HG03025 (cell line): Measurements from ENCODE around the gene DENND1A.
"Not testable (repeated sequence)": the region's sequence is repeated elsewhere in the genome, so short reads cannot be mapped to it uniquely, and the experiment has no call there.

Experiments used
- ATAC-seq: cut with Tn5 transposase; IDR thresholded peaks from one replicate; pipeline ENCODE4 v1.9.1; 2021; ENCODE audit warnings: mild to moderate bottlenecking, moderate library complexity; ENCODE audit not compliant: unreplicated experiment, low FRiP score

Gene DENND1A

DNA sequence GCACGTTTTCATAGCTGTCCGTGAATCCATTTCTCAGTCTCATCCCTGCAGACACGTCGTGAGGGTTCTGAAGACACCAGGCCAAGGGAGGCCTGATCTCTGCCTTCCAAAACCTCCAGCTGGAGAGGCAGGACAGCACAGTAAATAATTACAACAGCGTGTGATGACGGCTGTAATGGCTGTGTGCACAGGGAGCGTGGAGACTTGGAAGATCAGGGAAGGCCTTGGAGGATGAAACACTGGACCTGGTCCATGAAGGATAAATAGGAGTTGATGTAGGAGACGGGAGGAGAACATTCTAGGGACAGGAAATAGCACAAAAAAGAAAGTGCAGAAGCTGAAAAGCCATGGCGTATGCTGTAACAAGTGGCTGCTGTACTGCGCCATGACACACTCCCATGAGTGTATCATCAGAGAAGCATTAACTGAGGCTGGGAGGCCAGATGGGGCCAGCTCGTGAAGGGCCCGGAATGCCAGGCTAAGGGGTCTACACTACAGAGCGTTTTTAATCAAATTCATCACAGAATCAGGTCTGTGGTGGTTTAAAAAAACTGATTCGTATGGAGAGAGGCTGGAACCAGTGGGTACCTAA is 476.8 kb downstream of the DENND1A start:
- ATAC-seq: no peak

DNA sequence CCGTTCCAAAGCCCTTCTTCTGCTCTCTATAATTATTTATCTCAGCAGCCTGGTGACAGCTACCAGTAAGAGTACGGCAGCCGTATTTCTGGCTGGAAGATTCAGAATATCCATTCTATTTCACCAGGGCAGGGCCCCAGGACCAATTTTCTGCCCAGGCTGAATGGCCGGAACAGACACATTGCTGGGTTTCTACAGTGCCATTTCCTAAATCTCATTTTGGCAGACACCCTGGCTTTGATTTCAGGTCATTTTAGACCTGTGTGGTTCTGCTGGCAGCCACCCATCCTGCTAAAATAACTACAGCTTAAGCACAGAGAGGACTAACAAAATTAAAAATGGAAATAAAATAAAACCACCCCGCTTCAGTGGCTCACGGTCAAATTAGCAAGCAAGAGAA is 478.9 kb downstream of the DENND1A start:
- no peak for ATAC-seq

DNA sequence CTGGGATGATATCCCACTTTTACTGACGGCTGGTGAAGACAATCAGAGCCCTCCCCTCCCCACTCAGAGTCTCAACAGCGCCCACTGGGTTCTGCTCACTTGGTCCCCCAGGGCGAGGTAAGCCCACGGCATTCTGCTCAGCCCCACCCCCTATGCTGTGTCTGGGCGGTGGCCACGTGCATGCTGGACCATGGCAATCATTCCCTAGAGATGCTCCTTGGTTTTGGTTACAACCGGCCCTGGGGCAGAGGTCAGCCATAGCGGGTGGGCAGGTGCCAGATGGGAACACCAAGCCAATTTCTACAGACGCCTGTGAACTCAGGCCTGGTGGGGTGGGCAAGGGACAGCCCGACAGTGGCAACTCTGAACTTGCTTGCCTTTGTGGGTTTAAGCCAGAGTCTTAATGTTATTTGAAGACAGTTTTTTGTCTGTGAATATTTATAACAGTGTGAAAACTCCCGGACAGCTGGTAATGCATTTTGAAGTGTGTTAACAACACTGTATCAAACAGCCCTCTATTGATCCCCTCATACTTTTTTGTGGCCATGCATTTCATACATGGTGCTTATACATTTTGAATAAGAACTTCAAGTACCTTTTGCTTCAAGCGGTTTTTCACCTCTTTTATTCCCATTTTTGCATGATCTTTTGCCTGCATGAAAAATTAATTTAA is 479.7 kb downstream of the DENND1A start:
- no peak for ATAC-seq

DNA sequence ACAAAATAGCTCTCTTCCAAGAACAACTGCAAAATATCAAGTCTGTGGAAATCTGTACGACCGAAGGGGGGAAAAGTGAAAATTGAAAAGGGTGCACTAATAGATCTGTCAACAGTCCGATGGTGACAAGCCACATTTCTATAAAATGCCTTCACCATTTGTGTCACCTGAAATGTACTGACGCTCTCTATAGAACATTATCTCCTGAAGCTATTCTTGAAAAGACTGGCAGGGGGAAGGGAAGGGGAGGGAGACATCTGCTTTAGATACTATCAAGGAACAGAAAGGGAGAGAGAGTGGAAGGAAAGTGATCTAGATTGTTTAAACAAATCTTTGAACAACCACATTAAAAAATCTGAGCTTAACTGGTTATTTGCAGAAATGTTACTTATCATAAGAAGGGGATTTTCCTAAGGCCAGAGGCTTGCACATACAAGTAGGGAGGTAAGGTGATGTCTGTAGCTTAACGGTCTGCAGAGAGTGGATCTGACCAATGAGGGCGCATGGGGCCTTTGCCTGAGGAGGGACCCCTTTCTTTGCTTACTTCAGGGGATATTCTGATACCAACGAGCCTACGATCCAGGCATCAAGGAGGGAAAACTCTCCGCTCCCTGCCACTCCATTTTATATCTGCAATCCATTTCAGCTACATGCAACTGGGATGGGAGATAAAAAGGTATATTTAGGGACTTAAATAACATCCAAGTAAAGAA is 481.8 kb downstream of the DENND1A start:
- no peak for ATAC-seq

DNA sequence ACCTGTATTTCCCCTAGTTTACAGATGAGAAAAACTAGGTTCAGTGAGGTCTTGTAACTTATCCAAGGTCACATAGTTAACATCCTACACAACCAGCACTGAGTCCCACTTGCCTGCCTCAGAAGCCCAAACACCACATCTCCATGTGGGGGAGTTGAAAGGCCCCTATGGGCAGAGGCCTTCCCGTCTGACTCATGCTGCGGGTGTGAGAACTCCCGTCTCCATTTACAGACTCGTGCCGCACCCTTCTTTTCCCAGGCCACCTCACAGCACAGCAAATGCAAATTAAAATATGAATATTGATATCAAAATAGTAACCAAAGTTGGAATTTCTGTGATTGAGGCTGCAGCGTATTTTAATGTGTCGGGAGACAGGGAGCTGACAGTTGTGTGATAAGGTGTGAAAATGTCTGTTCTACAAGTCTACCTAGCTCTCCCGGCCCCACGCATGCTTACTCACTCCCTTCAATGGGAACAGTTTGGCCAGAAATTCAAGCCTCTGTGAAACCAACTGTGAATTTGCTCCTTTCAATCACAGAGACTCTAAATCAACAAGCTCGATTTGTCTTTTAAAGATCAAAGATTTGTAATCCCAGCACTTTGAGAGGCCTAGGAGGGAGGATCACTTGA is 483.8 kb downstream of the DENND1A start:
- no peak for ATAC-seq

DNA sequence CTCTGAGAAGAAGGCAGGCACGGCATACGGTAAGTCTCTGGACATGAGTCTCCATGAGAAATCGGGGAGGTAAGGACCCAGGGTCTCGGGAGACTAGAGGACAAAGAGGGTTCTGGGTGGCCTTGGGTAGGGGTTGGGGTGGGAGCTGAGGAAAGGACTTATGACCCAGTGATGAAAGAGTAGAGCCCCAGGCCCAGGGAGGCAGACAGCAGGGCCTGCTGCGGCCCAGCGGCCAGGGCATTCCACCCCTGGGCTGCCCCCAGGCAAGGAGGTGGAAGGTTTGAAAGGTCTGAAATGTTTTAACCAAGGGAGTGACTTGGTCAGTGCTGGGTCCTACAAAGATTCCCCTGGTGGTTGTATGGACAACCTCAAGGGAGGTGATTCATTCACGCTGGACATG is 484.8 kb downstream of the DENND1A start:
- no peak for ATAC-seq

DNA sequence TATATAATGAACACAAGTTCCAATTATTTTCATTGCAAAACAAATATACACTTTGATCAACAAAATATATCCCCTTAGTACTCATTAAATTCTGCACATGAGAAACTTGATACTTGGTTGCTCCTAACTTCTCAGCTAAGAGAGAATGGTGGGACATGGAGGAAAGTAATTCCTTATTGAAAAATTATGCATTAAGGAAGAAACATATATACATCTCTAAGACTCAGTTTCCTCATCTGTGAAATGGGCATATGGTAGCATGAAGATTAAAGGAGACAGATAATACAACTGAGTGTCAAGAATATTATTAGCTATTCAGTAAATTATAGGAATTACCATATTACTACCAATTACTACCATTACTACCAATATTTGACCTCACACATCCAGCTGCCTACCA is 488.2 kb downstream of the DENND1A start:
- no peak for ATAC-seq

DNA sequence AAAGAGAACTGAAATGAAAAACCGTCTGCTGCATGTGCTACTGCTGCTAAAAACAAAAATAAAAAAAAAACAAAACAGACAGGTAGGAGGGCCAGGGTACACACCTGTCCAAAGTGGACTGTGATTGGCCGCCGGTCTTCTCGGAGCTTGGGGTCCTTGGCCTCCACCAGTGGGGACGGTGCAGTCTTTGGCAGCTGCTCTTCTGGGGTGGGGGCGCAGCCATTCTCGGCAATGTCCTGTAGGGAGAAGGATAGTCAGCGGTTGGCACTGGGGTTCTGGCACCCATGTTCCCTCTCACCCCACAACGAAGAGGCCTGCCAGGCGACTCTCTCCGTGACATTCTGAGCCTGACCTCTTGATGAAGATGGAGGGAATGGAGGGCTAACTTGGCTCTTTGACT is 489.7 kb downstream of the DENND1A start:
- no peak for ATAC-seq

DNA sequence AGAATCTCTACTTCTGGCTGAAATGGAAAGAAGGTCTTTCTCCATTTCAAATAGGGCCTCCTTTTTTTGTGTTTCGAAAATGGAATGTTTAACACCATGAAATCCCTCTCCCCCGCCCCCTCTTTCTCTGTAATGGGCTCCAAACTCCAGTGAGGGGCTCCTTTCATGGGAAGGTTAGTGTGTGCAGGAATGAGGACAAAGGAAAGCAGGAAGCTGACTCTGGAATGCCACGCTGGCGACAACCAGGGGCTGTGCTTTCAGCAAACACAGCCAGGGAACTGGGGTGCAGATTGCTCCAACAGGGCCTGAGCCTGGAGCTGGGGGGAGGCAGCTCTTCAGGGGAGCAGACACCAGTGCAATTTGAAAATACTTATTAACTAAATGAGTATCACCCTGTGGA is 491.1 kb downstream of the DENND1A start:
- no peak for ATAC-seq

DNA sequence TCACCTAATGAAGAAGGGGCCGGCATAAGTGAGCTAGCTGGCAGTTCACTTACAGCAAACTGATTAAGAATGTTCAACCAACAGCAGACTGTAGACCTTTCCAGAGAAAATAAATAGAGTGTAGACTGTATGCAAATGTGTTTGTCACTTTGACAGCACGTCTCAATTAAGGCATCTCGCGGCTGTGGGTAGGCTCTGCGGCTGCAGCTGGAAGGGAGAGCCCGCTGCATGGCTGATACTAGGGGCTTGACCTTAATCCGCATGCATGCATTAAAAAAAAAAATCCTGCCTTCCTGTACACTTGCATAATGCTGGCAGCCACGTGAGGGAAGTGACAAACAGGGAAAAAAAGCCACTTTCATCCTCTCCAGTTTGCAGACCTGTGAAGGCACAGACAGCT is 491.6 kb downstream of the DENND1A start:
- ATAC-seq: no peak

DNA sequence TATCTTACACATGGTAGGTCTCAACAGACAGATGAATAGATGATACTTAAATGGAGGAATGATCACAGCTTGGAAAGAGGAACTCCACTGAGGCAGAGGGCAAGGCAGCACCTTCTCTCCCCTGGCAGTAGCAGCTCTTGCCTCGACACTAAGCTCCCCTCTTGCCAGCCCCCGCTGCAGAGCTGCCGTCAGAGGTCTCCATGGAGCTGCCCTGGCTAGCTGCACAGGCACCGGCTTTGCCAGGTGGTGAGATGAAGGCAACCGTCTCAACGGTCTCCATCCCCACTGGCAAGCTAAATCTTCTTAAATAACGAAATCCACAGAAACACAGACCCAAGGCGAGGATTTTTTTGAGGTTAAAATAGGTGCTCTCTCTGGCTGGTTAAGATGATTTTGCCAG is 492.7 kb downstream of the DENND1A start:
- ATAC-seq: no peak

DNA sequence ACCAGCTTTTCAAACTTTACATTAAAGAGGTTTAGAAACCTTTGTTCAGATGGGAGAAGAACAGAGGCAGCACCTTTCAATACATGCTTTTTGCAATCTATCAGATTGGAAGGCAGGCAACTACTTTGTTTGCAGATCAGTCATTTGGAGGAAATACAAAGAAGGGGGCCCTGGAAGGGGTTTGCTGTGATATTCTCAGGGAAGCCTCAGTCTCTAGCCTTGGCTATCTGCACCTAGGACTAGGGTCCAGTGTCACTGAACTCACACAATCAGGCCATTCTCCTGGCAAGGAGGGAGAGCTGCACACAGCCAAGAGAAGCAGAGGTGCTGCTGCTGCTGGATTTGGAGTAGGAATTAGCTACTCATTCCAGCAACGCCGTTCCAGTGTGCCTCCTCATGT is 494.5 kb downstream of the DENND1A start:
- no peak for ATAC-seq

DNA sequence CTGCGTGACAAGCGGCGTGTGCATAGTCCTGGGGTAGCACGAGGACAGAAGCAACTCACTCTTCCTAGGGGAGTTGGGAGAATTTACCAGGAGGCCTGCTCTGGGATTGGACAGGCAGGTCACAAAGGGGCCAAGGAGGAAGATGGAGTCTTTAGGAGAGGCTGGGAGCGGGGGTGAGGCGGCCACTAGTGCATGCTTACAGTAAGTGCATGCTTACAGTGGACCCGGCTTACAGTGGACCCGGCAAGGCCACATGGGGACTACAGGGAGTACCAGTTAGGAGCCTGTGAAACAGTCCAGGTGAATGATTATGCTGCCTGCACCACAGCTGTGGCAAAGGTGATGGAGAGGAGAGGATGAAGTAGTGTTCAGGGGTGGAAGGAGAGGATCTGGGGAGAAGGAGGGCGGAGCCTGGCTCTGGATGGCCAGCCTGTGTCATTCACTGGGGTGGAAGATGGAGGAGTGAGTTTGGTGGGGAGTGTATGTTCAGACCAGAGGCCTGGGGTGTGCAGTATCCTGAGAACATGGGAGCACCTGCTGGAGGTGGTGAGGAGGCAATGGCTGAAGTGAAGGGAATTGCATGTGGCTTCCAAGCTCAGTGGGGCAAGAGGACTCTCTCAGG is 495.2 kb downstream of the DENND1A start:
- no peak for ATAC-seq

DNA sequence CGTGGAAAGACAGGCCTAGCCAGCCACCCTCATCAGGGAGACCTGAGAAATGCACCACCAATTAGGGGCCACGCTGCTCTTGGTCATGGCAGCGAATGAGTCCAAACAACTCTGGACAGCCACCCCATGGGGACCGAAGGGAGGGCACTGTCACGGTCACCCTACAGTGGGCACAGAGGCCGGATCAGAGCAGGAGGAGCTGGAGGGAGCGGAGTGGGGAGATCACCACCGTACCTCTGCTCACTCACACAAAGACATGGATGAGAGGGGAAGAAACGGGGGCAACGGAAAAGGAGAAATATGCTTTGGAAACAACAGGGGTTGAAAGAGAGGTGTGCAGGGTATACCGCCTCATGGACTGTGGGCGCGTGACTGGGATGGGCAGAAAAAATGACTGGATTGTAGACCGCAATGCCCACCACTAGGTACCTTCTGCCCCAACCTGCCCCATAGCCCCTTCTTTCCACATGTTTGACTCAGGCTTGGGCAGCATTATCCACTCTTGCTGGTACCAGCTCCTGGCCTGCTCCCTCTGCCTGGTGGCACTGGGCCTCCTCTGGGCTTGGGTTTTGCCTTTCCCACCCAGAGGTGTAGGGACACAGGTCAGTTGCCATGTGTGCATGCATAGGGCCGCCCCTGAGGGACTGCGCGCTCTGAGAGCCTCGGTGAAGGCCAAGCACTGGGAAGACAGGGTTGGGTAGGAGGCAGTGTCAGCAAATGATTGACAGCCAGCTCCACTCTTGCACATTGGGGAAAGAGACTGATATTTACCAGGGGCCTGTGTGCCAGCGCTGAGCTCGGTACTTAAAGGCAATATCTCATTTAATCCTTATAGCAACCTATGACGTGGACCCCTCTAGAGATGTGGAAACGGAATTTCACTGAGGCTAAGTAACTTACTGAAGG is 497.3 kb downstream of the DENND1A start:
- no peak for ATAC-seq

DNA sequence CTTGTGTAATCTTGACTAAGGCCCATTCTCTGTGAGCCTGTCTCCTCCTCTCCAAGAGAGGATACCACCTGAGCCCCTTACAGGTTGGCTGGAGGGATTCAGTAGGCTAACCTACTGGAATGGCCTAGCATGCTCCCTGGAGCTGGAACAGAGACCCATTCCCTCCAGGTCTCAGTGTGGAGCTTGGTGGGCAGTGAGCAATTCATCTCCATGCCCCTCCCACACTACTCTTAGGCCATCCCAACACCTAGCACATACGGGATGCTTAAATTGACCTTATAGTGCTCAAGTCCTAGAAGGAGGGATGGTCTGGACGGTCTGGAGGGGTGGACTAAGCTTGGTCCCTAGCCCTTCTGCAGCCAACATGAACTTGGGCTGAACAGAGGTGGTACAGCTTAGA is 498.3 kb downstream of the DENND1A start:
- ATAC-seq: no peak

DNA sequence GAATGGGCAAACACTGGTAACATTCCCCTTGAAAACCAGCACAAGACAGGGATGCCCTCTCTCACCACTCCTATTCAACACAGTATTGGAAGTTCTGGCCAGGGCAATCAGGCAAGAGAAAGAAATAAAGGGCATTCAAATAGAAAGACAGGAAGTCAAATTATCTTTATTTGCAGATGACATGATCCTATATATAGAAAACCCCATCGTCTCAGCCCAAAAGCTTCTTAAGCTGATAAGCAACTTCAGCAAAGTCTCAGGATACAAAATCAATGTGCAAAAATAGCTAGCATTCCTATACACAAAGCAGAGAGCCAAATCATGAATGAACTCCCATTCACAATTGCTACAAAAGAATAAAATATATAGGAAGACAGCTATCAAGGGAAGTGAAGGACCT is 501.5 kb downstream of the DENND1A start:
- not testable (repeated sequence) for ATAC-seq

DNA sequence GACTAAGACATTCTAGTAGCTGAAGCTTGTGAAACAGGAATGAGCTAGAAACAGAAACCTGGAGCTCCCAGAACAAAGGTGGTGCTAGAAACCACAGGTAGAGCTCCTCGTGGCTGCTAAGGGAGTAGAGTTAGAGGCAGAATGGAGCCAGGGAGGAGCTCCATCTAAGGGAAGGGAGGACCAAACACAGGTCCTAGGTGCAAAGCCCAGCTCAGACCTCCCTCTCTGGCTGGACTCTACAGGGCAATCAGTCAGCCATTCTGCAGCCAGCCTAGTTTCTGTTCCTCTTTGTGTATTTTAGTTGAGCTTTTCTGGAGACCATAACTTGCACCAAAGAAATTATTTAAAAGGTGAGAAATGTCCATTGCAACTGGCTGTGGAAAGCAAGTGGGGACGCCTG is 503.5 kb downstream of the DENND1A start:
- no peak for ATAC-seq

DNA sequence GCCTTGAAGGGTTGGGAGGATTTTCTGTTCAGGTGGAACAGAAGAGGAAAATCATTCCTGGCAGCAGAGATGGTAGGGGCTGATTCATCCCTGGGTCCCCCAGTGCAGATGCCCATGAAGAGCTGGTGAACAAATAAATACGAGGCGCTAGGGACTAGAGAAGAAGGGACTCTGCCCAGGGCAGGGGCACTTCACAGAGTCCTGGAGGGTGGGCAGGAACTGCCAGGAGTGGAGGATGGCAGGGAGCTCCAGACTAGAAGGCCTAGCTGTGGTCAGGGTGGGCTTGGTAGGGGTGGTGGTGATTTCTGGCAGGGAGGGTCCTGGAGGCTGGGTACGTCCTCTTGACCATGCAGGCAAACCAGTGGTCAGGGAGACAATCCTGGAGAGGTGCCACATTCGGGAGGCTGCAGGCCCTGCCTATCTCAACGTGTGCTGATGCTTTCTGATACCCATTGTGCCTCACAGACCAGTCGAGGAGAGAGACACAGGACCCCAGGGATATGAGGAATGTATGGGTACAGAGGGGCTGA is 504.0 kb downstream of the DENND1A start:
- no peak for ATAC-seq

DNA sequence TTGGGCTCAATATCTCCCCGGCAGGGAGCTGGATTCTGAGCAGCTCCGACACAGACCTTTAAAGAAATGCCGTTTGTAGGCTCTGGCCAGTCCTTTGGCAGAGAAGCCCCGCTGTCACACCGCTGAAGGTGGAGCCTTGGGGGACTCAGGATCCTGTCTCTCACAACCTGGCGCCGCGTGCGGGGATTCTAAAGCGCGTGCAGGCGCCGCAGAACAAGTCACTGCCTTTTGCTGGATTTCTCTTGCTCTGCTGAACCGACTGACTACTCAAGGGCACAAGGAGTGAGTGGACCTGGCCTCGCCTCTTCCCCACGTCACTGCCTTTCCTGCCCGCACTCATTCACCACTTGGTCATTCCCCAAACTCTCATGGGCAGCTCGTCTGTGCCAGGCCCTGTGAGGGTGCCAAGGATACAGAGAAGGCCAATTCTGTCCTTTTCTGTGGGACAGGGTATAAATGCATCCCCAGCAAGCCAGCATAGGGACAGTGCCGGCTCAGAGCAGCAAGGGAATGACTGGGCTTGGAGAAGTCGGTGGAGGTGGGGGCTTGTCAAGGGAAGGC is 504.6 kb downstream of the DENND1A start:
- no peak for ATAC-seq
